SIG-M5 treated with dmso at 0.1 percent for 504 hours (cell line): ENCODE measurements around the gene FSD1L.
A peak's percentile ranks its signal among the peaks of the same experiment; 100 is the strongest.
"Not testable (repeated sequence)": the region's sequence is repeated elsewhere in the genome, so short reads cannot be mapped to it uniquely, and the experiment has no call there.

Experiments used
- DNase-seq: peaks from one replicate; lab custom pipeline; 2025; ENCODE audit not compliant: unreplicated experiment; lab: John Stamatoyannopoulos, UW

FSD1L gene

GRCh38 chr9:105541838-105542237 lies 94.0 kb downstream of the FSD1L start:
- no peak for DNase-seq

DNA sequence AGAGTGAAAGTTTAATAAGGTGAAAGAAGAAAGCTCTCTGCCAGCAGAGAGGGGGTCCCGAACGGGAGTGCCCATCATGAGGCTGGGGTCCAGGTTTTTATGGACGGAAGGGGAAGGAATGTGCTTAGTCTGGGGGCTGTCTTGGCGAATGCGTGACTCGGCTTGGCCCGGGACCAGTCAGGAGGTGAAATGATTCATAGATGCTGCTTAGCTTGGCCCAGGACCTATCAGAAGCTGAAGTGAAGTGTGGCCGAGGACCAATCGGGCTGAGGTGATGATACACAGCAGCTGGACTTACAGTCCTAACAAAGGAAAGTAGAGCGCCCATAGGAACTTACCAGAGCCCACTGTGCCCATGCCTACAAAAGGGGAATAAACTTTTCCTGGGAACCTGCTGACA lies 106.2 kb downstream of the FSD1L start:
- no peak for DNase-seq

DNA sequence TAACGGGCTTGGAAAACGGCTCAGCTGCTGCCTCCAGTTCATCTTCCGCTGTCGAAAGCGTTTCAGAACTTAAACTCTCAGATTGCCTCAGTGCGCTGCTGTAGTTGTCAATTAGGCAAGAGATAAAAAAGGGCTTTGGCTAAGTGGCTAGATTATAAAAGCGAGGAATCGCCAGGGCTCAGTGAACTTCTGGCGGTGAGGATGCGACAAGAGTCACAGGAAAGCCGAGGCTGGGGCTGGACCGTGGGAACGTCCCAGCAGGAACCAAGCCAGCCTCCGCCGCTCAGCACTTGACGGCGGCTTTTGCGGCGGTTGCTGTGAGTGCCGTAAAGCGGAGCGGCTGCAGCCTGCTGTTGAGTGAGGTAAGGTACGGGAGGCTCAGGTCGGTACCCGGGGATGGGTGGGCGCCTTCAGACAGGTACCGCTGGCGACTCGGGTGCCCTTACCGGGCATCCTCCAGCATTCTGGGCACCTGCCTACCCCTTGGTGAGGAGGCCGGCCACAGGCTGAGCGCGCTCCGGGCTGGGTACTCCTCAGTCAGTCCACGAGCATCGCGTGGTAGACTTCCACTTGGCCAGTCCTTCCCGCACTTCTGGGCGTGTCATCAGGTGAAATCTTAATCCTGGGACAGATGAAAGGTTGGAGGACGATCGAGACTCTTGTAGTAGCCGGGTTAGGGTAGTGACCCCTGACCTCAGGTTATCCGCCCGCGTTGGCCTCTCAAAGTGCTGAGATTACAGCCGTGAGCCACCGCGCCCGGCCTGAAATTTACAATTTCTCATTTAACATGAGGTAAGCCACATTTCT lies 110.2 kb downstream of the FSD1L start, which contains the start of gene FKTN:
Gene FKTN, plus strand, starts transcription at position 328 of the 807 bp plus-strand sequence. CDS start 16,902 bp downstream, outside the sequence.
- peak; percentile 75 for DNase-seq

GRCh38 chr9:105572455-105572854 lies 124.6 kb downstream of the FSD1L start:
- DNase-seq: no peak

DNA sequence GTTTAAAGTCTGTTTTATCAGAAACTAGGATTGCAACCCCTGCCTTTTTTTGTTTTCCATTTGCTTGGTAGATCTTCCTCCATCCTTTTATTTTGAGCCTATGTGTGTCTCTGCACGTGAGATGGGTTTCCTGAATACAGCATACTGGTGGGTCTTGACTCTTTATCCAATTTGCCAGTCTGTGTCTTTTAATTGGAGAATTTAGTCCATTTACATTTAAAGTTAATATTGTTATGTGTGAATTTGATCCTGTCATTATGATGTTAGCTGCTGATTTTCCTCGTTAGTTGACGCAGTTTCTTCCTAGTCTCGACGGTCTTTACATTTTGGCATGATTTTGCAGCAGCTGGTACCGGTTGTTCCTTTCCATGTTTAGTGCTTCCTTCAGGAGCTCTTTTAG lies 132.1 kb downstream of the FSD1L start:
- not testable (repeated sequence) for DNase-seq

GRCh38 chr9:105581550-105581949 lies 133.7 kb downstream of the FSD1L start:
- DNase-seq: not testable (repeated sequence)

GRCh38 chr9:105593145-105593544 lies 145.3 kb downstream of the FSD1L start:
- DNase-seq: no peak
